OCI-LY1 (cell line): ENCODE results near the gene CACNA1D.

ENCODE experiments used
- EZH2 ChIP-seq: fragments of 200-600 bp; sonication (generic), shearing (Covaris generic); IDR thresholded peaks from 2 replicates; pipeline ENCODE4 v1.8.0; 2017; ENCODE audit warnings: borderline replicate concordance, mixed run types, mild to moderate bottlenecking, antibody characterized with exemption, low read length, moderate library complexity, mixed read lengths
- TF ChIP-seq, protein P1 (sequence below): fragments of 200-600 bp; sonication (generic), shearing (Covaris generic); IDR thresholded peaks from 2 replicates; pipeline ENCODE4 v1.5.1; 2017; ENCODE audit warnings: mild to moderate bottlenecking, antibody characterized with exemption, low read length, moderate library complexity, mixed read lengths

GRCh38 chr3:53798144-53798543 is 303.7 kb downstream of the CACNA1D start:
- TF ChIP-seq, protein P1, sequence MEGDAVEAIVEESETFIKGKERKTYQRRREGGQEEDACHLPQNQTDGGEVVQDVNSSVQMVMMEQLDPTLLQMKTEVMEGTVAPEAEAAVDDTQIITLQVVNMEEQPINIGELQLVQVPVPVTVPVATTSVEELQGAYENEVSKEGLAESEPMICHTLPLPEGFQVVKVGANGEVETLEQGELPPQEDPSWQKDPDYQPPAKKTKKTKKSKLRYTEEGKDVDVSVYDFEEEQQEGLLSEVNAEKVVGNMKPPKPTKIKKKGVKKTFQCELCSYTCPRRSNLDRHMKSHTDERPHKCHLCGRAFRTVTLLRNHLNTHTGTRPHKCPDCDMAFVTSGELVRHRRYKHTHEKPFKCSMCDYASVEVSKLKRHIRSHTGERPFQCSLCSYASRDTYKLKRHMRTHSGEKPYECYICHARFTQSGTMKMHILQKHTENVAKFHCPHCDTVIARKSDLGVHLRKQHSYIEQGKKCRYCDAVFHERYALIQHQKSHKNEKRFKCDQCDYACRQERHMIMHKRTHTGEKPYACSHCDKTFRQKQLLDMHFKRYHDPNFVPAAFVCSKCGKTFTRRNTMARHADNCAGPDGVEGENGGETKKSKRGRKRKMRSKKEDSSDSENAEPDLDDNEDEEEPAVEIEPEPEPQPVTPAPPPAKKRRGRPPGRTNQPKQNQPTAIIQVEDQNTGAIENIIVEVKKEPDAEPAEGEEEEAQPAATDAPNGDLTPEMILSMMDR: no peak
- TF ChIP-seq EZH2: no peak
